ENCODE results near the gene CGB1. TPM values are rescaled to one million over a fixed set of nuclear protein-coding genes. Genes with fewer than 3 reads are reported as not detected.
"Not testable (repeated sequence)": the region's sequence is repeated elsewhere in the genome, so short reads cannot be mapped to it uniquely, and the experiment has no call there.

The CGB1 gene
- total RNA-seq (2014; rRNA removed; shearing (Covaris generic)) (3.2 and 4.2 TPM in 2 replicates), polyA plus RNA-seq (2016; fragmentation: Nextera tagmentation; extraction: Ambion mirVana) (1.3 TPM in 1 of 2 replicates, not detected in the other)

DNA sequence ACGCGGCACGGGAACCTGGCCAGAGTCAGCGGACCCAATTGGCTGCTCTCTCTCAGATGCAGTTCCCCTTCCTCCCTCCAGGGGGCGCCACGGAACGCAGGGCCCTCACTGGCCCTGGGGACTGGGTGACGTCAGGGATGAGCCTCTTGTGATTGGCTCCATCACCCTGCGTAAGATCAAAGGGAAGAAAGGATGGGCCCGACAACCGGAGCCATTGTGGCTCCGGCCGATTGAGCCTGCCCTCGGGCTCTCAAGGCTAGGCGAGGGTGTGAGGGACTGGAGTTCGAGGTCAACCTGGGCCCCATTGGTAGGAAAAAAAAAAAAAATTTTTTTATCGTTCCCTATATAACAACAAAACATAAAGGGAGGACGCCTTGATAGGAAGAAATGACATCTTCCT lies at the start of gene CGB1:
Gene CGB1, minus strand, starts transcription at position 81 of the 400 bp plus-strand sequence. CDS start 184 bp downstream, outside the sequence.
- H4K20me1 ChIP-seq (ENCODE audit: insufficient read depth); H3K27me3 ChIP-seq (replicated peaks; ENCODE audit: insufficient read depth); H3K4me3 ChIP-seq; H3K4me1 ChIP-seq (ENCODE audit: insufficient read depth); H3K27ac ChIP-seq; H2AFZ ChIP-seq; H3K4me2 ChIP-seq (ENCODE audit: unreplicated experiment); H3K9me3 ChIP-seq (ENCODE audit: low read depth); in situ Hi-C loops (cut with MboI); H3K36me3 ChIP-seq (ENCODE audit: low read depth); H3K9ac ChIP-seq; H3K79me2 ChIP-seq (ENCODE audit: insufficient read depth); H3F3A ChIP-seq (ENCODE audit: insufficient read depth); H3K9me2 ChIP-seq (ENCODE audit: insufficient read depth): not testable (repeated sequence)
- peak; percentile 42 for DNase-seq
- WGBS, 2 experiments (ENCODE audit: low coverage in 1 of 2, low lambda C conversion rate in 2 of 2, missing lambda C conversion rate in 2 of 2) = 42 to 57% methylated on average over 18 of the region's 18 CpGs

GRCh38 chr19:49086296-49086695 lies 49.6 kb upstream of the CGB1 start:
- H3K9me3 ChIP-seq (ENCODE audit: low read depth) = no peaks in the 10 kb centered on the region
- H3K36me3 ChIP-seq (ENCODE audit: low read depth) = peaks cover 17% of the 10 kb centered on the region
- H3K79me2 ChIP-seq (ENCODE audit: insufficient read depth) = peaks cover 60% of the 10 kb centered on the region
- peaks cover 20% of the 10 kb centered on the region for H4K20me1 ChIP-seq (ENCODE audit: insufficient read depth)
- no peaks in the 10 kb centered on the region for H3K9me2 ChIP-seq (ENCODE audit: insufficient read depth)
- no peaks in the 10 kb centered on the region for H3F3A ChIP-seq (ENCODE audit: insufficient read depth)
- no peak for DNase-seq
- peak overlapping the region; percentile 90 for H3K4me3 ChIP-seq
- in situ Hi-C loops (cut with MboI) = no loop called here
- TF ChIP-seq EZH2 (IDR thresholded peaks at IDR 0.05; ENCODE audit: insufficient read depth, poor library complexity, severe bottlenecking) (no peak), EZH2phosphoT487 (IDR thresholded peaks at IDR 0.05; ENCODE audit: insufficient read depth, low read depth) (no peak)
- no peak overlapping the region for H2AFZ ChIP-seq
- H3K4me1 ChIP-seq (ENCODE audit: insufficient read depth) = peaks cover 13% of the 10 kb centered on the region
- 22 to 23% methylated on average over 11 of the region's 11 CpGs for WGBS, 2 experiments (ENCODE audit: low coverage in 1 of 2, low lambda C conversion rate in 2 of 2, missing lambda C conversion rate in 2 of 2)
- H3K27ac ChIP-seq = peak overlapping the region; percentile 73
- H3K9ac ChIP-seq = peak overlapping the region; percentile 89
- peak overlapping the region; percentile 80 for H3K4me2 ChIP-seq (ENCODE audit: unreplicated experiment)
- no peaks in the 10 kb centered on the region for H3K27me3 ChIP-seq (replicated peaks; ENCODE audit: insufficient read depth)

DNA sequence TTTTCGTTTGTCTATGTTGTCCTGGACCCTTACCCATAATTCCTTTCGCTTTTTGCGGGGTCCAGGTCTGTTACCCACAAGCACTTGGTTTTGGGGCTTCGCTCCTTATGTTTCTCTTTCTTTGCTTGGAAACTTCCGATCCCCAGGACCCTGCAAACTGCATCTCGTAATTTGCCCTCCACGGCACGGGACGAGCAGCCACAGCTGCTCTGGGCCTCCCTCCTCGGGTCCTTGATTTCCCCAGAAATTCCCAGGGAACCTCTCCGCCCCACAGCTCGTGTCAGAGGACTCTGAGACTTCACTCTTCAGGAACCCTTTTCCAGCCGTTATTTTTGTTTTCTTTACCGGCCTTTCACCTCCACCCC lies 49.2 kb upstream of the CGB1 start:
- 1 to 2% methylated on average over 14 of the region's 14 CpGs for WGBS, 2 experiments (ENCODE audit: low coverage in 1 of 2, low lambda C conversion rate in 2 of 2, missing lambda C conversion rate in 2 of 2)
- Histone ChIP-seq H3K36me3 (ENCODE audit: low read depth) (peaks cover 13% of the 10 kb centered on the region), H4K20me1 (ENCODE audit: insufficient read depth) (peaks cover 20% of the 10 kb centered on the region)

GRCh38 chr19:49085020-49085867 lies 48.5 kb upstream of the CGB1 start, which contains the start of gene SNRNP70:
TSS of gene SNRNP70 (plus strand) at chr19:49085451. CDS start at chr19:49086415, 964 bp downstream.
- Histone ChIP-seq H3K36me3 (ENCODE audit: low read depth) (peaks cover 7% of the 10 kb centered on the region; the same call in 1 of the 2 replicates), H3K4me2 (ENCODE audit: unreplicated experiment) (peak within 1 kb of the TSS; percentile 80), H3K9ac (peak within 1 kb of the TSS; percentile 89), H3K27ac (peak within 1 kb of the TSS; percentile 73), H3K27me3 (replicated peaks; ENCODE audit: insufficient read depth) (no peaks in the 10 kb centered on the region), H3K4me1 (ENCODE audit: insufficient read depth) (peaks cover 13% of the 10 kb centered on the region), H4K20me1 (ENCODE audit: insufficient read depth) (peaks cover 16% of the 10 kb centered on the region), H3K79me2 (ENCODE audit: insufficient read depth) (peaks cover 50% of the 10 kb centered on the region), H3K4me3 (peak within 1 kb of the TSS; percentile 90), H2AFZ (peak within 1 kb of the TSS; percentile 92), H3K9me3 (ENCODE audit: low read depth) (no peaks in the 10 kb centered on the region), H3F3A (ENCODE audit: insufficient read depth) (no peaks in the 10 kb centered on the region), H3K9me2 (ENCODE audit: insufficient read depth) (no peaks in the 10 kb centered on the region)
- DNase-seq = peak; percentile 100
- in situ Hi-C loops (cut with MboI) = no loop called here
- WGBS, 2 experiments (ENCODE audit: low coverage in 1 of 2, low lambda C conversion rate in 2 of 2, missing lambda C conversion rate in 2 of 2) = 2 to 3% methylated on average over 57 to 74 of the region's 89 CpGs
- TF ChIP-seq EZH2 (IDR thresholded peaks at IDR 0.05; ENCODE audit: insufficient read depth, poor library complexity, severe bottlenecking) = no peak
- no peak for TF ChIP-seq EZH2phosphoT487 (IDR thresholded peaks at IDR 0.05; ENCODE audit: insufficient read depth, low read depth)

More for the DNA sequence above, 49.2 kb upstream of the CGB1 start:
- Histone ChIP-seq H2AFZ (peak overlapping the region; percentile 57), H3K79me2 (ENCODE audit: insufficient read depth) (peaks cover 56% of the 10 kb centered on the region), H3F3A (ENCODE audit: insufficient read depth) (no peaks in the 10 kb centered on the region), H3K9me2 (ENCODE audit: insufficient read depth) (no peaks in the 10 kb centered on the region), H3K27me3 (replicated peaks; ENCODE audit: insufficient read depth) (no peaks in the 10 kb centered on the region), H3K27ac (peak overlapping the region; percentile 73), H3K9me3 (ENCODE audit: low read depth) (no peaks in the 10 kb centered on the region), H3K4me3 (peak overlapping the region; percentile 90), H3K4me2 (ENCODE audit: unreplicated experiment) (peak overlapping the region; percentile 80), H3K9ac (peak overlapping the region; percentile 89), H3K4me1 (ENCODE audit: insufficient read depth) (peaks cover 13% of the 10 kb centered on the region)
- in situ Hi-C loops (cut with MboI) = no loop called here
- TF ChIP-seq EZH2 (IDR thresholded peaks at IDR 0.05; ENCODE audit: insufficient read depth, poor library complexity, severe bottlenecking) (no peak), EZH2phosphoT487 (IDR thresholded peaks at IDR 0.05; ENCODE audit: insufficient read depth, low read depth) (no peak)
- DNase-seq = peak; percentile 36
